ENCODE measurements around the gene VSIR. TPM values are rescaled to one million over a fixed set of nuclear protein-coding genes. Genes with fewer than 3 reads are reported as not detected.

The VSIR gene
- total RNA-seq, 1 experiment from 2014 or later, result 18.5 TPM

GRCh38 chr10:71770255-71770654 lies 3.1 kb downstream of the VSIR start:
- no peaks in the 10 kb centered on the region for H3K9me2 ChIP-seq (ENCODE audit: insufficient read depth)
- ChIA-PET POLR2A (no interaction called here), RAD21 (ENCODE audit: low non-redundant PET in 1 of 2, low total read pairs in 2 of 2, uncharacterized antibody in 2 of 2, unreplicated experiment in 2 of 2) (no interaction called here), CTCF (no interaction called here)
- H2AFZ ChIP-seq (ENCODE audit: low read depth, low read length, poor library complexity, severe bottlenecking), result no peak overlapping the region
- H3K4me2 ChIP-seq (ENCODE audit: low read length), result peak overlapping the region; percentile 85; the same call in 1 of the 2 replicates
- intact Hi-C loops (cut with micrococcal nuclease), result loop anchor here (5.0 kb wide), 1 partner anchor 73 kb away; no protein-coding TSS in a partner anchor
- ATAC-seq (no peak), DNase-seq (ENCODE audit: low read depth, low spot score) (no peak)
- H3K9ac ChIP-seq (ENCODE audit: low read length), result no peak overlapping the region
- no peak overlapping the region for H3K4me3 ChIP-seq (replicated peaks in 1 of 2; ENCODE audit: low read depth in 1 of 2, low read length in 2 of 2)
- H3K4me1 ChIP-seq (ENCODE audit: control insufficient read depth in 1 of 2, insufficient read depth in 2 of 2, low read length in 2 of 2), result peaks cover 76 to 95% of the 10 kb centered on the region in 2 experiments
- H3K36me3 ChIP-seq (ENCODE audit: control insufficient read depth in 1 of 2, insufficient read depth in 2 of 2, low read length in 2 of 2), result no peaks in the 10 kb centered on the region
- no peaks in the 10 kb centered on the region for H4K20me1 ChIP-seq (ENCODE audit: insufficient read depth)
- BruUV-seq (replicated peaks), result no TSS peak
- H3K27me3 ChIP-seq (ENCODE audit: insufficient read depth, low read length), result no peaks in the 10 kb centered on the region
- no peaks in the 10 kb centered on the region for H3K9me3 ChIP-seq (ENCODE audit: control insufficient read depth in 1 of 2, insufficient read depth in 1 of 2, low read depth in 1 of 2, low read length in 2 of 2)
- 0 out of 2 replicates have a peak, but pooled peaks cover 3% of the 10 kb centered on the region for H3K79me2 ChIP-seq (ENCODE audit: insufficient read depth, low read length)
- H3K27ac ChIP-seq (ENCODE audit: low read depth, low read length), result no peak overlapping the region
- no peak for TF ChIP-seq ZNF274 (IDR thresholded peaks at IDR 0.05; ENCODE audit: low read depth, low read length)
- TF ChIP-seq ZBTB33 (IDR thresholded peaks at IDR 0.05; ENCODE audit: extremely low read depth, insufficient replicate concordance, low read length), result no peak
- no peak for TF ChIP-seq POLR2AphosphoS5 (IDR thresholded peaks at IDR 0.05; ENCODE audit: low read depth, low read length)
- TF ChIP-seq EZH2phosphoT487 (IDR thresholded peaks at IDR 0.05; ENCODE audit: borderline replicate concordance), result no peak
- no peak for TF ChIP-seq YY1 (IDR thresholded peaks at IDR 0.05; ENCODE audit: extremely low read depth, insufficient replicate concordance, low read depth, low read length)
- no peak for TF ChIP-seq MAX (IDR thresholded peaks at IDR 0.05)
- TF ChIP-seq CEBPB (IDR thresholded peaks at IDR 0.05; ENCODE audit: low read depth), result no peak
- no peak for TF ChIP-seq JUND (IDR thresholded peaks at IDR 0.05)
- TF ChIP-seq SIN3A (IDR thresholded peaks at IDR 0.05; ENCODE audit: low read depth), result no peak

All from HCT116 (cell line).